B cell (primary cell): ENCODE results near the gene SLC32A1.

Experiments
- CTCF ChIP-seq: fragments of 200-600 bp; IDR thresholded peaks from one replicate; pipeline ENCODE4 v1.8.0; 2022; ENCODE audit warnings: antibody characterized with exemption, mild to moderate bottlenecking
- EZH2 ChIP-seq: IDR thresholded peaks from 2 replicates; pipeline ENCODE4 v1.6.1; 2012; ENCODE audit warnings: borderline replicate concordance, low read depth, mild to moderate bottlenecking, moderate library complexity, low read length; ENCODE audit not compliant: insufficient read depth, poor library complexity, severe bottlenecking

GRCh38 chr20:38770970-38771369 is 46.7 kb downstream of the SLC32A1 start:
- TF ChIP-seq CTCF: no peak
- TF ChIP-seq EZH2: no peak
